Posterior cingulate gyrus (tissue), 11 donors: ENCODE results near the gene ZBTB20.

Experiments used
- DNase-seq, 10 donors: peaks; one replicate each; pipeline versions ENCODE4 v3.0.0 to v3.0.0-alpha.2; 2020 to 2021; ENCODE audit warnings: mixed read lengths in 3 of 10
- intact Hi-C: fragments of 100-400 bp; cut with DNase I; formaldehyde crosslinking; loops from one replicate; pipeline ENCODE4 v1.15.1; 2023

Gene ZBTB20

GRCh38 chr3:114379266-114379665, 767.8 kb downstream of the ZBTB20 start:
- intact Hi-C loops, result no loop called here
- DNase-seq, result no peak

GRCh38 chr3:114378760-114379159, 768.3 kb downstream of the ZBTB20 start:
- intact Hi-C loops, result no loop called here

GRCh38 chr3:114377426-114377825, 769.7 kb downstream of the ZBTB20 start:
- intact Hi-C loops, result no loop called here
- no peak for DNase-seq

More at GRCh38 chr3:114378760-114379159, 768.3 kb downstream of the ZBTB20 start:
- no peak for DNase-seq

GRCh38 chr3:114376516-114377185, 770.4 kb downstream of the ZBTB20 start:
- DNase-seq, result no peak
- intact Hi-C loops, result no loop called here

GRCh38 chr3:114375608-114376421, 771.3 kb downstream of the ZBTB20 start:
- intact Hi-C loops, result no loop called here
- DNase-seq, result no peak

- intact Hi-C loops, result no loop called here
Observed at GRCh38 chr3:114374433-114374990, 772.6 kb downstream of the ZBTB20 start.

GRCh38 chr3:114370537-114371174, 776.4 kb downstream of the ZBTB20 start:
- no peak for DNase-seq
- intact Hi-C loops, result no loop called here

More at GRCh38 chr3:114374433-114374990, 772.6 kb downstream of the ZBTB20 start:
- no peak for DNase-seq

- no peak for DNase-seq
Observed at GRCh38 chr3:114365909-114366308, 781.2 kb downstream of the ZBTB20 start.

GRCh38 chr3:114364806-114365654, 782.1 kb downstream of the ZBTB20 start:
- intact Hi-C loops, result loop anchor here (10.0 kb wide), 1 partner anchor 50 kb away; no protein-coding TSS in a partner anchor
- peak in 1 of 10 donors; percentile 50 for DNase-seq

More at GRCh38 chr3:114365909-114366308, 781.2 kb downstream of the ZBTB20 start:
- intact Hi-C loops, result loop anchor here (10.0 kb wide), 1 partner anchor 49 kb away; no protein-coding TSS in a partner anchor

- intact Hi-C loops, result loop anchor here (10.0 kb wide), 1 partner anchor 51 kb away; no protein-coding TSS in a partner anchor
- DNase-seq, result no peak
Observed at GRCh38 chr3:114363554-114364202, 783.4 kb downstream of the ZBTB20 start.

- DNase-seq, result no peak
Observed at GRCh38 chr3:114362815-114363214, 784.3 kb downstream of the ZBTB20 start.

GRCh38 chr3:114361391-114361790, 785.7 kb downstream of the ZBTB20 start:
- intact Hi-C loops, result loop anchor here (10.0 kb wide), 1 partner anchor 53 kb away; no protein-coding TSS in a partner anchor

More at GRCh38 chr3:114362815-114363214, 784.3 kb downstream of the ZBTB20 start:
- intact Hi-C loops, result loop anchor here (10.0 kb wide), 1 partner anchor 52 kb away; no protein-coding TSS in a partner anchor

GRCh38 chr3:114356525-114356924, 790.6 kb downstream of the ZBTB20 start:
- intact Hi-C loops, result no loop called here
- DNase-seq, result no peak

More at GRCh38 chr3:114361391-114361790, 785.7 kb downstream of the ZBTB20 start:
- DNase-seq, result no peak

GRCh38 chr3:114356066-114356465, 791.0 kb downstream of the ZBTB20 start:
- intact Hi-C loops, result no loop called here
- DNase-seq, result no peak

- no peak for DNase-seq
- intact Hi-C loops, result no loop called here
Observed at GRCh38 chr3:114355653-114356052, 791.4 kb downstream of the ZBTB20 start.

GRCh38 chr3:114351822-114352145, 795.3 kb downstream of the ZBTB20 start:
- intact Hi-C loops, result no loop called here
- no peak for DNase-seq

GRCh38 chr3:114351123-114351821, 795.8 kb downstream of the ZBTB20 start:
- peak in 2 of 10 donors; percentile 75 to 79 for DNase-seq
- intact Hi-C loops, result no loop called here

GRCh38 chr3:114350690-114351089, 796.4 kb downstream of the ZBTB20 start:
- intact Hi-C loops, result no loop called here
- no peak for DNase-seq
